OCI-LY3 (cell line): ENCODE data around the gene EGF.

ENCODE experiments used
- H2AFZ ChIP-seq: fragments of 200-600, 300-600 bp; shearing (Covaris generic); 2 replicates; pipeline ENCODE4 v1.6.0; 2014; ENCODE audit warnings: antibody characterized with exemption, low read depth, low read length
- H3K27ac ChIP-seq: fragments of 200-600, 300-600 bp; sonication (generic); 2 replicates; pipeline ENCODE4 v1.5.1; 2014; ENCODE audit warnings: mild to moderate bottlenecking, low read length, moderate library complexity, mixed read lengths
- H3K27me3 ChIP-seq: fragments of 200-600, 300-600 bp; sonication (generic); 2 replicates; pipeline ENCODE4 v1.6.1; 2014; ENCODE audit warnings: low read depth, low read length, mixed read lengths
- H3K36me3 ChIP-seq: fragments of 200-600, 300-600 bp; sonication (generic); replicated peaks from 2 replicates; pipeline ENCODE3; 2014; ENCODE audit warnings: low read depth, low read length, mixed read lengths
- H3K4me1 ChIP-seq: fragments of 300-600, 200-600 bp; sonication (generic); 2 replicates; pipeline ENCODE4 v1.6.1; 2014; ENCODE audit warnings: low read length, mixed read lengths
- H3K4me2 ChIP-seq: fragments of 200-600, 300-600 bp; sonication (generic); 2 replicates; pipeline ENCODE4 v1.6.1; 2014; ENCODE audit warnings: low read length, mixed read lengths
- H3K4me3 ChIP-seq: fragments of 300-600, 200-600 bp; sonication (generic); 2 replicates; pipeline ENCODE4 v1.5.1; 2014; ENCODE audit warnings: antibody characterized with exemption, mild to moderate bottlenecking, low read length, moderate library complexity
- H3K79me2 ChIP-seq: fragments of 300-600, 200-600 bp; shearing (Covaris generic); 2 replicates; pipeline ENCODE4 v1.6.1; 2014; ENCODE audit warnings: mild to moderate bottlenecking, low read length, mixed read lengths
- H3K9ac ChIP-seq: fragments of 300-600, 200-600 bp; shearing (Covaris generic); 2 replicates; pipeline ENCODE4 v1.6.0; 2014; ENCODE audit warnings: mild to moderate bottlenecking, low read length, moderate library complexity
- H3K9me3 ChIP-seq: fragments of 200-600, 300-600 bp; shearing (Covaris generic); 2 replicates; pipeline ENCODE4 v1.6.1; 2014; ENCODE audit warnings: low read length, mixed read lengths; ENCODE audit not compliant: insufficient read depth
- H4K20me1 ChIP-seq: fragments of 200-600, 300-600 bp; sonication (generic); 2 replicates; pipeline ENCODE4 v1.6.1; 2016; ENCODE audit warnings: low read length, mixed read lengths; ENCODE audit not compliant: insufficient read depth
- EZH2phosphoT487 ChIP-seq: fragments of 200-600 bp; shearing (Covaris generic); IDR thresholded peaks from 2 replicates; pipeline ENCODE4 v1.6.1; 2018; ENCODE audit warnings: antibody characterized with exemption, mixed run types, low read depth
- TF ChIP-seq, protein P1 (sequence below): fragments of 200-600, 300-600 bp; sonication (generic); IDR thresholded peaks from 2 replicates; pipeline ENCODE4 v1.5.1; 2014; ENCODE audit warnings: antibody characterized with exemption, low read length, low read depth

The EGF gene

DNA sequence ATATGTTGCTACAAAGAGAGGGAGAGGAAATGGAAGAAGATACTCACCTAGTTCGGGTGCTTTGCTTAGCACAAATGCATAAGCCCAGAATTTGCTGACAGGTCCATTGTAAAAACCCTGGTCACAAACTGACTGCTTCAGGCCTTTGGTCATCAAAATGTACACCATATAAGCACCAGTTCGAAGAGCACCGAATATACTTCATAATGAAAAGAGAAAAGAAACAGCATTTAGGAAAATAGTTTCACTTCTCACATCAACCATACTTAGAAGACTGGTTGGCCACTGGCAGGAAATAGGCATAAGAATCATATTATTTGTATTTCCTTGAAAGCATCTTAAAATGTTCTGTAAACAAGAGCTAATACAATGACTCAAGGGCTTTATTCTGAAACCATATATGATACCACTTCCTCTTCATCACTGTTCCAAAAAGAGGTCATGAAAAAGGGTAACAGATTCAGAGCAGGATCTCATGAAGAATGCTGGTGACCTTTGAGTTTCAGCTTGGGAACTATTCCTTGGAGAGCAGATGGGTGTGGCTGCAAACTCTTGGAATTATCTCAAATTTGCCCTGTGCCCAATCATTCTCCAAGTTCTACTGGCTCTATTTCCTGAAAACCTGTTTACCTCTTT, 147.0 kb downstream of the EGF start:
- Histone ChIP-seq H3K79me2 (no peaks in the 10 kb centered on the region), H3K27ac (no peak overlapping the region), H3K9ac (no peak overlapping the region), H3K4me2 (peak overlapping the region; percentile 42), H4K20me1 (no peaks in the 10 kb centered on the region), H3K4me1 (peaks cover 31% of the 10 kb centered on the region), H3K9me3 (no peaks in the 10 kb centered on the region), H3K27me3 (no peaks in the 10 kb centered on the region), H2AFZ (no peak overlapping the region), H3K36me3 (no peaks in the 10 kb centered on the region), H3K4me3 (no peak overlapping the region)
- TF ChIP-seq, protein P1, sequence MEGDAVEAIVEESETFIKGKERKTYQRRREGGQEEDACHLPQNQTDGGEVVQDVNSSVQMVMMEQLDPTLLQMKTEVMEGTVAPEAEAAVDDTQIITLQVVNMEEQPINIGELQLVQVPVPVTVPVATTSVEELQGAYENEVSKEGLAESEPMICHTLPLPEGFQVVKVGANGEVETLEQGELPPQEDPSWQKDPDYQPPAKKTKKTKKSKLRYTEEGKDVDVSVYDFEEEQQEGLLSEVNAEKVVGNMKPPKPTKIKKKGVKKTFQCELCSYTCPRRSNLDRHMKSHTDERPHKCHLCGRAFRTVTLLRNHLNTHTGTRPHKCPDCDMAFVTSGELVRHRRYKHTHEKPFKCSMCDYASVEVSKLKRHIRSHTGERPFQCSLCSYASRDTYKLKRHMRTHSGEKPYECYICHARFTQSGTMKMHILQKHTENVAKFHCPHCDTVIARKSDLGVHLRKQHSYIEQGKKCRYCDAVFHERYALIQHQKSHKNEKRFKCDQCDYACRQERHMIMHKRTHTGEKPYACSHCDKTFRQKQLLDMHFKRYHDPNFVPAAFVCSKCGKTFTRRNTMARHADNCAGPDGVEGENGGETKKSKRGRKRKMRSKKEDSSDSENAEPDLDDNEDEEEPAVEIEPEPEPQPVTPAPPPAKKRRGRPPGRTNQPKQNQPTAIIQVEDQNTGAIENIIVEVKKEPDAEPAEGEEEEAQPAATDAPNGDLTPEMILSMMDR = no peak
- no peak for TF ChIP-seq EZH2phosphoT487

DNA sequence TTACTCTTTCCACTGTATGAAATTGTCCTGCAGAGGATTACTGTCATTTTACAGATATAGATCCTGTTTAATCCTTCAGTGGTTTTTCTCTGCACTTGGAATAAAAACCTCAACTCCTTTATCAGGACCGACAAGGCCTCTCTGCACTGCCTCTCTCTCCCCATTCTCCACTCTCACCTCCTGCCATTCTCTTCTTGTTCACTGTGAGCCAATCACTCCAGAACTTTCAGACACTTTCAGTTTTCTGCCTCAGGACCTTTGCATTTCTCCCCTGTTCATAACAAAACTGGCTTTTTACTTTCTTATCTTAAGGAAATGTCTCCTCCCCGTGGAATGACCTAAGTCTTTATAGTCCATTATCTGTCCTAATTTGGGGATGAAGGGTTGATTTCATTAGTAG, 148.4 kb downstream of the EGF start:
- no peaks in the 10 kb centered on the region for H3K27me3 ChIP-seq
- no peak overlapping the region for H2AFZ ChIP-seq
- no peaks in the 10 kb centered on the region for H4K20me1 ChIP-seq
- H3K79me2 ChIP-seq = no peaks in the 10 kb centered on the region
- H3K4me2 ChIP-seq = no peak overlapping the region
- no peak overlapping the region for H3K4me3 ChIP-seq
- H3K27ac ChIP-seq = no peak overlapping the region
- H3K36me3 ChIP-seq = no peaks in the 10 kb centered on the region
- no peaks in the 10 kb centered on the region for H3K9me3 ChIP-seq
- peaks cover 17% of the 10 kb centered on the region for H3K4me1 ChIP-seq
- no peak for TF ChIP-seq EZH2phosphoT487
- TF ChIP-seq, protein P1 = no peak
- no peak overlapping the region for H3K9ac ChIP-seq
